ENCODE data around the gene SMIM43. TPM values are rescaled to one million over a fixed set of nuclear protein-coding genes. Genes with fewer than 3 reads are reported as not detected.

SMIM43 gene
- total and polyA plus RNA-seq, 7 donors, result 0.03 TPM; not detected in 5

DNA sequence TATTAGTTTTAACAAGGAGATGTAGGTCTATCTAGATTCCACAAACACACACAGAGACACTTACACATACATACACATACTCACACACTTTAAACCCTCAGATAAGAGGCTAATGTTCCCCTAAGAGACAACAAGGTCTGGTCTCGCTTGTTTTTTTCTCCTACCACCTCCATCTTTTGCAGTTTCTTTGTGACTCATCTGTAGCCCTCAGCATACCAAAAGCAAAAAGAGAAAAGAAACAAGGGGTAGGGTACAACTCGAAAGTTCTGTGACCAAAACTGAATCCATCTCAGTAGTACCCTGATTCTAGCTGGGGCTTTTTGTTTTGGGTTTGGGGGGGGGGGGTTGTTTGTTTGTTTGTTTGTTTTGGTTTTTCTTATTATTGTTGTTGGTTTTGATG lies 23.9 kb upstream of the SMIM43 start:
- H3K4me1 ChIP-seq, result no peaks in the 10 kb centered on the region
- no peak for ATAC-seq
- no peak overlapping the region for H3K27ac ChIP-seq
- DNase-seq, result no peak
- H3K36me3 ChIP-seq (ENCODE audit: insufficient read depth in 1 of 2, low read depth in 1 of 2), result no peaks in the 10 kb centered on the region
- peaks cover 0 to 5% (median 3%) of the 10 kb centered on the region in 3 donors for H3K27me3 ChIP-seq (ENCODE audit: insufficient read depth in 3 of 3, low read length in 2 of 3)
- H3K4me3 ChIP-seq, result no peak overlapping the region
- intact Hi-C loops (cut with DNase I), result no loop called here
- WGBS, 3 donors, result 91 to 100% (median 95%) methylated on average over 2 of the region's 2 CpGs
- H3K9me3 ChIP-seq, result peaks cover 7% of the 10 kb centered on the region
- TF ChIP-seq CTCF (IDR thresholded peaks at IDR 0.05), result no peak

- ATAC-seq, result no peak
- no peak for TF ChIP-seq CTCF (IDR thresholded peaks at IDR 0.05)
Measured at GRCh38 chr4:121786221-121786620, 21.3 kb upstream of the SMIM43 start.

DNA sequence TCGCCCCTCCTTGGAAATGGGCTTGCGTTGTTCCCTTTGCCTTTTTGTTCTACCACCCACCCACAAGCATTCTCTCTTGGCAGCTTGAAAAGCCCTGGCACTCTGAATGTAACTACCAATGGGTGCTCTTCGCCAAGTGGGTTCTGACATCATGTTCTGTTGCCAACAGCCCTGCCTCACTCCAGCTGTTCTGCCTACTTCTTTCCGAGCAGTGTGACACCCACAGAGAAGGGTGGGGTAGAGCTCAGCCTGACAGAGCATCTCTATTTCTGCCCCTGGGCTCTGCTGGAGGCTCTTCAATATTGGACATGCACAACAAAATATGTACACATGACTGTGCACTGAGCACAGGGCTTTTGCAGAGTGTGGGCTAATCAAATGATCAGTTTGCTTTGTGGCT lies 20.5 kb upstream of the SMIM43 start:
- peaks cover 7% of the 10 kb centered on the region for H3K9me3 ChIP-seq
- no peak for TF ChIP-seq CTCF (IDR thresholded peaks at IDR 0.05)
- ATAC-seq (peak in 2 of 4 donors; percentile 35 to 36), DNase-seq (no peak)
- no peaks in the 10 kb centered on the region for H3K36me3 ChIP-seq (ENCODE audit: insufficient read depth in 1 of 2, low read depth in 1 of 2)
- H3K27ac ChIP-seq, result no peak overlapping the region
- H3K4me3 ChIP-seq, result no peak overlapping the region
- peaks cover 0 to 6% (median 5%) of the 10 kb centered on the region in 3 donors for H3K27me3 ChIP-seq (ENCODE audit: insufficient read depth in 3 of 3, low read length in 2 of 3)
- H3K4me1 ChIP-seq, result no peaks in the 10 kb centered on the region
- intact Hi-C loops (cut with DNase I), result no loop called here
- 23 to 39% (median 34%) methylated on average over 4 of the region's 4 CpGs for WGBS, 3 donors

More at GRCh38 chr4:121786221-121786620, 21.3 kb upstream of the SMIM43 start:
- no peak overlapping the region for H3K4me3 ChIP-seq
- intact Hi-C loops (cut with DNase I), result no loop called here
- H3K27me3 ChIP-seq (ENCODE audit: insufficient read depth in 3 of 3, low read length in 2 of 3), result peaks cover 0 to 5% (median 1%) of the 10 kb centered on the region in 3 donors
- H3K9me3 ChIP-seq, result peaks cover 7% of the 10 kb centered on the region
- no peaks in the 10 kb centered on the region for H3K36me3 ChIP-seq (ENCODE audit: insufficient read depth in 1 of 2, low read depth in 1 of 2)
- no peaks in the 10 kb centered on the region for H3K4me1 ChIP-seq
- 39 to 56% (median 43%) methylated on average over 2 of the region's 2 CpGs for WGBS, 3 donors
- no peak overlapping the region for H3K27ac ChIP-seq
- DNase-seq, result no peak

DNA sequence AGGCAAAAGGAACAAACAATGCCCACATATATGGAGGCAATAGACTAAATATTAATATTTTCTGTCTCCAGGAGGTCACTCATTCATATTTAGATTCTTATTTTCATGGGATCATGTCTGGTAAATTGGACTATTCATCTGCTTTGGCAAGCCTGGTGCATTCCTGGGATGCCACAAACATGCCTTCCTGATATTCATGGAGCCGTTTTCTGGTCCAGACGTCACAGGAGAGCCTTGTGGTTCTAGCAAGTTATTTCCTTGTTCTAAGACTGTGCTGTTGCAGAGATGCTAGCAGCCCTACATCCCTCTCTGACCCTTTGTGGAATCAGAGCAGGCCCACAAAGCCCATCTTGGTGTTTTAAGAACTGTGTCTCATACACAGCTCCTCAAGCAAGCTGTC lies 20.0 kb upstream of the SMIM43 start:
- no peak for TF ChIP-seq CTCF (IDR thresholded peaks at IDR 0.05)
- no peak overlapping the region for H3K27ac ChIP-seq
- no peak overlapping the region for H3K4me3 ChIP-seq
- ATAC-seq, result no peak
- no peak for DNase-seq
- peaks cover 0 to 8% (median 5%) of the 10 kb centered on the region in 3 donors for H3K27me3 ChIP-seq (ENCODE audit: insufficient read depth in 3 of 3, low read length in 2 of 3)
- 3 to 16% (median 15%) methylated on average over 2 of the region's 2 CpGs for WGBS, 3 donors
- intact Hi-C loops (cut with DNase I), result no loop called here
- H3K9me3 ChIP-seq, result peaks cover 7% of the 10 kb centered on the region
- no peaks in the 10 kb centered on the region for H3K4me1 ChIP-seq
- no peaks in the 10 kb centered on the region for H3K36me3 ChIP-seq (ENCODE audit: insufficient read depth in 1 of 2, low read depth in 1 of 2)

GRCh38 chr4:121784401-121784800 lies 19.4 kb upstream of the SMIM43 start:
- 27 to 85% (median 42%) methylated on average over 1 of the region's 1 CpG for WGBS, 3 donors
- Histone ChIP-seq H3K27me3 (ENCODE audit: insufficient read depth in 3 of 3, low read length in 2 of 3) (peaks cover 0 to 8% (median 5%) of the 10 kb centered on the region in 3 donors), H3K36me3 (ENCODE audit: insufficient read depth in 1 of 2, low read depth in 1 of 2) (no peaks in the 10 kb centered on the region), H3K27ac (no peak overlapping the region), H3K4me3 (no peak overlapping the region), H3K4me1 (no peaks in the 10 kb centered on the region), H3K9me3 (peaks cover 7% of the 10 kb centered on the region)
- ATAC-seq, result no peak
- intact Hi-C loops (cut with DNase I), result no loop called here
- no peak for TF ChIP-seq CTCF (IDR thresholded peaks at IDR 0.05)
- DNase-seq, result no peak
